Subcutaneous adipose tissue (tissue), 4 donors: ENCODE measurements around the gene RBMS2. TPM values are rescaled to one million over a fixed set of nuclear protein-coding genes. Genes with fewer than 3 reads are reported as not detected.

Source experiments
- total RNA-seq, 4 donors: library from RNA; depleted of rRNA; stranded (reverse); fragments of >200 nt; gene quantifications; one replicate each; pipeline ENCODE4 v1.1.0, GENCODE V29; 2016
- TF ChIP-seq, protein P1 (sequence below): fragments of 450-650 bp; IDR thresholded peaks from one replicate; pipeline ENCODE4 v1.5.1; 2016; ENCODE audit warnings: low read depth, mild to moderate bottlenecking, control low read depth, antibody characterized with exemption, moderate library complexity

The RBMS2 gene
- total RNA-seq, 4 donors from 2014 or later, result 22.0 to 49.5 (median 33.0) TPM

DNA sequence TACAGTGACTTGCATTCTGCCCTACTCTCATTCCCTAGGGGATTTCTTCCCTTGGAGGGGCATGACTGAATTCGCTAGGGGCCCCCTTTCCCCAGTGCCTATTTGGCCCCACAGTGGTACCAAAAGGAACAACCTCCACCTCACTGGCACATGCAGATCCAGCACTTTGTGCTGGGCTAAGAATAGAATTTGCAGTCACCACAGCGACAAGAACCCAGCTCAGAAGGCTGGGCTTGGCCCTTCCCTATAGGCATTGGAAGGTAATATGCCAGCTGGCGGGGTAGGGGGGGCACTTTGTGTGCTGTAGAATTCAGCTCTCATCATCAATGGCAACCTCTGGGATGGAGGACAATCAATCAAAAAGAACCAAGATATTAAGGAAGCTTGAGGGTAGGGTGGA lies 94.6 kb downstream of the RBMS2 start:
- TF ChIP-seq, protein P1, sequence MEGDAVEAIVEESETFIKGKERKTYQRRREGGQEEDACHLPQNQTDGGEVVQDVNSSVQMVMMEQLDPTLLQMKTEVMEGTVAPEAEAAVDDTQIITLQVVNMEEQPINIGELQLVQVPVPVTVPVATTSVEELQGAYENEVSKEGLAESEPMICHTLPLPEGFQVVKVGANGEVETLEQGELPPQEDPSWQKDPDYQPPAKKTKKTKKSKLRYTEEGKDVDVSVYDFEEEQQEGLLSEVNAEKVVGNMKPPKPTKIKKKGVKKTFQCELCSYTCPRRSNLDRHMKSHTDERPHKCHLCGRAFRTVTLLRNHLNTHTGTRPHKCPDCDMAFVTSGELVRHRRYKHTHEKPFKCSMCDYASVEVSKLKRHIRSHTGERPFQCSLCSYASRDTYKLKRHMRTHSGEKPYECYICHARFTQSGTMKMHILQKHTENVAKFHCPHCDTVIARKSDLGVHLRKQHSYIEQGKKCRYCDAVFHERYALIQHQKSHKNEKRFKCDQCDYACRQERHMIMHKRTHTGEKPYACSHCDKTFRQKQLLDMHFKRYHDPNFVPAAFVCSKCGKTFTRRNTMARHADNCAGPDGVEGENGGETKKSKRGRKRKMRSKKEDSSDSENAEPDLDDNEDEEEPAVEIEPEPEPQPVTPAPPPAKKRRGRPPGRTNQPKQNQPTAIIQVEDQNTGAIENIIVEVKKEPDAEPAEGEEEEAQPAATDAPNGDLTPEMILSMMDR, result no peak

DNA sequence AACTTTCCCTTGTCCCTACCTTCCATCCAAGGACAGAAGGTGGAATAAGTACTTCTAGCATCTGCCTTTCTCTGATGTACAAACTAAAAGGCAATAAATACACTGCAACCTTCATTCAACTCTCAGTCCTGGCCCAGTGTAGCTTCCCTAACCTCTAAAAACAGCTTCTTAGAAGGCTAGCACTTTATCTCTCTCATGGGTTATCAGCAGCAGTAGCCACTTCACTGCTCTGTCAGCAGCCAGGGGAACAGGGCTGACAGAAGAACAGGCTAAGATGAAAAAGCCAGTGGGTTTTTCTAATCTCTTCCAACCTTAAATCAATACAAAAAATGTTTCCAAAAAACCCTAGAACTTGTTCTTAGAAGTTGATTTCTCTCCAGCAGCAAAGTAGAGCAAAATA lies 95.3 kb downstream of the RBMS2 start:
- TF ChIP-seq, protein P1, result no peak

DNA sequence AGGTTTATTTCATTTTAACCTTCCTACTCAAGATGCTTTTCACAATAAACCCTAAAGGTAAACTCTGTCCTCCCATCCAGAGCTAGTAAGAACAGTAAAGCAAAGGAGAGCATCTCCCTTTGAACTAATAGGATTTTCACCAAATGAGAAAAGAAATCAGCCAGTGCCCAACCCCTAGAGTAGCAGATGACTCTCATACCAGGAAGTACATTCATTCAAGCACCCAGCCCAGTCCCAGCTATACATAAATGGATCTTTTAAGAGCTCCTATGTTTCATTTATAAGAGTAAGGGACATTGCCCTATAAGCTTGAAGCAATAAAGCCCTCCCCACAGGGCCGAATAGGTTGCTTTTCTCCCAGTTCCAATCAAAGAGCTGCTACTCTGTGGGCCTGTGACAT lies 100.9 kb downstream of the RBMS2 start:
- TF ChIP-seq, protein P1, result no peak

DNA sequence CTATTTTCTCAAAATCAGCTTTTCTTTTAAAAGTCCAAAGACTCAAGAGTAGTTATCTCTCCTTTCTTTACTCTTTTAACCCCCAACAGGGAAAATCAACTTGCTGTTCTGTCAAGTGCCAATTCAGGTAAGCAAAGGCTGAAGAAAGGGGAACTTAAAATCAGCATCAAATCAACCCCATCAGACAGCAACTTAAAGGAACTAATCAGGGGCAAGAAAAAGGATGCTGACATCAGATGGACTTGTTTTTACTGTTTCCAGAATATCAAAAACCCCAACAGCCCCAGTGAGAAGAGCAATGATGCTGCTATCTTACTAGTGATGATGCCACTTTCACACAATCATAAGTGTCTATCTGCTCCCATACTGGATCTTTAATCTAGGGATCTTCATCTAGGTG lies 105.1 kb downstream of the RBMS2 start:
- TF ChIP-seq, protein P1, result no peak

DNA sequence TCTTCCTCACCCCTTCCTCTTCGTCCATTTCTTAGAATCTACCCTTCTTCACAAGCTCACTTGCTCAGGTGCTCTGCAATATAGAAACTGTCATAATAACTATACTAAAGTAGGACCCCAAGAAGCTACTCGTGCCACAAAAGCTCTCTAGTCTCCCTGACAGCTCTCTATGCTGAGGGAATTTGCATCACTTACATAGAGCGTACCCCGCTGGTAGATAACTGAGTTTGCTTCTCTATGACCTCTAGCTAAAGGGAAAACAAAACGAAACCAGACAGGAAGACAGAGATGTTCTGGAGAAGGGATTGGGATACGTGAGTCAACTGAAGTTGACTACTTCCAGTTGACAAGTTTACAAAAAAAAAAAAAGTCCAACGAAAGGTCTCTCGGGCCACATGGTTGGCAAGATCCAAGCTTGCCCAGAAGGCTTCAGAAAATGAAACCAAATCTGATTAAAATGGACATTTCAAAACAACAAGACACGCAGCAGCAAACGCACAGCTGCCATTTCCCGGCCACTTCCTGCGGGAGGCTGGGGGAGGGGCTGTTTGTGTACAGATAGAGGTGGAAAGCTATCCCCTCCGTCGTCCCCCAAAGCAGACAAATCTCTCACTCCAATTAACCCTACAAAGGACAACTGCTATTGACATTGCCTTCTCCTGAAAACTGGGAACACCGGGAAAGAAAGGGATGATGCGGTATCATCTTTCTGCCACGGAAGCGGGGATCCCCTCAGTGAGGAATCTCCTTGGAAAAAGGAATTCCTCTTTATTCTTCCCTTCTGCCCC lies 107.2 kb downstream of the RBMS2 start:
- TF ChIP-seq, protein P1, result no peak

DNA sequence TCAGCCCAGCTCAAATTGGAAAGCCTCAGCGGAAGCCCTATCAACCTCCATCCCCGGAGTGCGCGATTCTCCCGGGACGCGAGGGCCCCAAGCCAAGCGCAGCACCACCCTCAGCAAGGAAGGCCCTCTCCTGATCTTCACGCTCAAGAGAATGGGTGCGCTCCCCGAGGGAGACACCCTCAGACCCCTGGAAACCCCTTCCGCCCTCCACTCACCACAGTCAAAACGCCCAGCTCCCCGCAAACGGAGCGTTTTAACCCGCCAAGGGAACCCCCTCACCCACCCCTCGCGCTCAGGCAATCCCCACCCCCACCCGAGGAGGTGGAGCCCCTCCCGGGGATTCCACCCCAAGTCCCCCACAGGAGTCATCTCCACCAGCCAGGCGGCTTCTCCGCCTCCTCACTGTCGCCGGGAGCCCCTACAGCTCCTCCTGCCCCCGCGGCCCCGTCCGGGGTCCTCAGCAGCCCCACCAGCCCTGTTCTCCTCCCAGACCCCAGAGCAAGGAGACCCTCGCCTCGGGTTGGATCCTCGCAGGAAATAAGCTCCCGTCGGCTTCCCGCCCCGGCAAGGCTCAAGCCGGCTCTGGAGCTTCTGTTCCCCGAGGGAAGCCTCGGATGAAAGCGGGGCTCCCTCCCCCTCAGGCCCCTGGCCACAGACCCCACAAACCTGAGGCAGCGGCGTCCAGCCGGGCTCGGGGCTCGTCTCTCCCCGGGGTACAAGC lies 108.0 kb downstream of the RBMS2 start:
- TF ChIP-seq, protein P1, result no peak

DNA sequence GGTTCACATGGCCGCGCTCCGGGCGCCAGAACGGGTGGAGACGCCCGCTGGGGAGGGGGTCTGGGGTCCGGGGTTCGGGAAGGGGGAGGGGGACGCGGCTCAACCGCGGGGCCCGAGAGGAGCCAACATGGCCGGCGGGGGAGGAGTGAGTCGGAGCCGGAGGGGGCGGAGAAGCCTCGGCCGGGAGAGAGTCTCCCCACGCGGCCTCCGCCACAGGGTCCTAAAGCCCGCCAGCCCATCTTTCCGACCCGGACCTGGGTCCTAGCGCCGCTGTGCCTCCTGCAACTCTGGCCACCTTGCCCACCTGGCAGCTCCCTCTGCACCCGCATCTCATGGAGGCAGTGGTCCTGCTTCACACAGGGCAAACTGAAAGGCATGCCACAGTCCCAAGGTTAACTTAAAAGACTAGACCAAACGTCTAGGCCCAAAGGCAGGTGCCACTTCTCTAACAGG lies 108.6 kb downstream of the RBMS2 start, which contains the start of gene BAZ2A:
Gene BAZ2A, minus strand, starts transcription at position 147 of the 453 bp plus-strand sequence. CDS start 12,796 bp downstream, outside the sequence.
- TF ChIP-seq, protein P1, result no peak
